Activated T-helper 1 cell treated with Interleukin-2 at 50 U/mL for 16 hours (primary cell): ENCODE measurements around the gene ATP10A.
"Not testable (repeated sequence)": the region's sequence is repeated elsewhere in the genome, so short reads cannot be mapped to it uniquely, and the experiment has no call there.

ENCODE experiments used
- DNase-seq: peaks from one replicate; pipeline ENCODE4 v3.0.0-alpha.2; 2020; ENCODE audit warnings: low read depth

The ATP10A gene

GRCh38 chr15:25649390-25649789, 213.7 kb downstream of the ATP10A start:
- DNase-seq, result no peak

GRCh38 chr15:25643120-25643519, 220.0 kb downstream of the ATP10A start:
- no peak for DNase-seq

DNA sequence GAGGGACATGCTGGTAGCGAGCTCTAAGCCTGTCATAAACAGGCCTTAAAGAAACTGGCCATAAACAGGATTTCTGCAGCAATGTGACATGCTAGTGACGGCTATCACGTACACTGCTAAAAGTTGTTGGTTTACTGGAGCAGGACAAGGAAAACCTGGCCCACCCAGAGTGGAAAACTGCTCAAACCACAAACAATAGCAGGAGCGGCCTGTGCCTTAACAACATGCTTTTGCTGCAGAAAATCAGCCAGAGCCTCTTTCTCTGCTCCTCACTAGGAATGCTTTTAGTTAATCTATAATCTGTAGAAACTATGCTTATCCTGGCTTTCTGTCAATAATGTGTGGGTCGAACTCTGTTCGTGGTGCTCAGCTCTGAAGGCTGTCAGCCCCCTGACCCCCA, 221.4 kb downstream of the ATP10A start:
- no peak for DNase-seq

GRCh38 chr15:25641361-25641760, 221.8 kb downstream of the ATP10A start:
- DNase-seq, result no peak

GRCh38 chr15:25640959-25641358, 222.2 kb downstream of the ATP10A start:
- DNase-seq, result not testable (repeated sequence)

GRCh38 chr15:25640381-25640780, 222.7 kb downstream of the ATP10A start:
- DNase-seq, result no peak

- not testable (repeated sequence) for DNase-seq
Measured at GRCh38 chr15:25636486-25636885, 226.6 kb downstream of the ATP10A start.

DNA sequence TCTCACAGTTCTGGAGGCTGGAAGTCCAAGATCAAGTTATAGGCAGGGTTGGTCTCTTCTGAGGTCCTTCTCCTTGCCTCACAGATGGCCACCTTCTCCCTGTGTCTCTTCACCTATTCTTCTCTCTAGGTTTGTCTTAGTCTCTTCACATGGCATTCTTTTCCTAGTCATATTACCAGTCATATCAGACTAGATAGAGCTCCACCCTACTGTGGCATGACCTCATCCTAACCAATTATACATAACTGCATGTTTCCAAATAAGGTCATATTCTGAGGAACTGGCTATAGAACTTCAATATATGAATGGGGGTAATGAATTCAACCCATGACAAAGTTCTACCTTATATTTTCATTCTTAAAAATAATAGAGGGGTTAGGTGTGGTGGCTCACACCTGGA, 227.9 kb downstream of the ATP10A start:
- no peak for DNase-seq

- no peak for DNase-seq
Measured at GRCh38 chr15:25633862-25634261, 229.3 kb downstream of the ATP10A start.

- no peak for DNase-seq
Measured at GRCh38 chr15:25631971-25632370, 231.2 kb downstream of the ATP10A start.
